Vagina (tissue), 2 donors: ENCODE data around the gene ASMT.

Experiments
- POLR2A ChIP-seq, 2 donors: fragments of 450-650 bp; IDR thresholded peaks; one replicate each; pipeline ENCODE4 v1.6.1; 2017; ENCODE audit warnings: antibody characterized with exemption in 2 of 2, mild to moderate bottlenecking in 2 of 2, moderate library complexity in 2 of 2
- POLR2AphosphoS5 ChIP-seq, 2 donors: sonication (generic); formaldehyde crosslinking; IDR thresholded peaks; one replicate each; pipeline ENCODE4 v1.9.0; 2017; ENCODE audit warnings: antibody characterized with exemption in 2 of 2, mild to moderate bottlenecking in 2 of 2, low read depth in 1 of 2; ENCODE audit not compliant: insufficient read depth in 1 of 2
- TF ChIP-seq, protein P1 (sequence below), 3 experiments: fragments of 450-650 bp in 2 of 3; fragments of 200-600 bp in 1 of 3; sonication (generic) in 1 of 3; IDR thresholded peaks; one replicate each; pipeline ENCODE4 v1.5.1; 2017 to 2019; ENCODE audit warnings: antibody characterized with exemption in 3 of 3, mild to moderate bottlenecking in 2 of 3, moderate library complexity in 2 of 3

DNA sequence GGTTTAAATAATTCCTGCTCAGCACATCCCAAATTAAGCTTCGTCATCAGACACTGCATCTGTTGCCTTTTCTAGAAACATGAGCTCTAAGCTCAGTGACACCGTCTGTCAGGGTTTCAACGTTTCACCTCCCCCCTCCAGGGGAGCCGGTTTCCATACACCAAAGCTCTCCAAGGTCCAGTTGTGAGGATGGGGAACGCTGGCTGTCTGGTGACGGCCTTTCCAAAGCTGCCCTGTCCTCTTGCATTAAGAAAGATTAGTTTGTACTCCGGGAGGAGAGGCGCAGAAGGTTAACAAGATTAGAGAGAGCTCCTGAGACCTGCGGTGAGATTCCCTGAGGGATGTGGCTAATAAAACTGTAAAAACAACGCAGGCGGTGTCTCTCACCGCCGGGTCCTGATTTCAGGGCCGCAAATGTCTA is 43.2 kb downstream of the ASMT start:
- TF ChIP-seq POLR2AphosphoS5 (IDR thresholded peaks at IDR 0.05; ENCODE audit: insufficient read depth in 1 of 2, low read depth in 1 of 2) (no peak), POLR2A (IDR thresholded peaks at IDR 0.05) (no peak)
- TF ChIP-seq, protein P1, sequence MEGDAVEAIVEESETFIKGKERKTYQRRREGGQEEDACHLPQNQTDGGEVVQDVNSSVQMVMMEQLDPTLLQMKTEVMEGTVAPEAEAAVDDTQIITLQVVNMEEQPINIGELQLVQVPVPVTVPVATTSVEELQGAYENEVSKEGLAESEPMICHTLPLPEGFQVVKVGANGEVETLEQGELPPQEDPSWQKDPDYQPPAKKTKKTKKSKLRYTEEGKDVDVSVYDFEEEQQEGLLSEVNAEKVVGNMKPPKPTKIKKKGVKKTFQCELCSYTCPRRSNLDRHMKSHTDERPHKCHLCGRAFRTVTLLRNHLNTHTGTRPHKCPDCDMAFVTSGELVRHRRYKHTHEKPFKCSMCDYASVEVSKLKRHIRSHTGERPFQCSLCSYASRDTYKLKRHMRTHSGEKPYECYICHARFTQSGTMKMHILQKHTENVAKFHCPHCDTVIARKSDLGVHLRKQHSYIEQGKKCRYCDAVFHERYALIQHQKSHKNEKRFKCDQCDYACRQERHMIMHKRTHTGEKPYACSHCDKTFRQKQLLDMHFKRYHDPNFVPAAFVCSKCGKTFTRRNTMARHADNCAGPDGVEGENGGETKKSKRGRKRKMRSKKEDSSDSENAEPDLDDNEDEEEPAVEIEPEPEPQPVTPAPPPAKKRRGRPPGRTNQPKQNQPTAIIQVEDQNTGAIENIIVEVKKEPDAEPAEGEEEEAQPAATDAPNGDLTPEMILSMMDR (IDR thresholded peaks at IDR 0.05) = no peak
